NCI-H524 (cell line): Measurements from ENCODE around the gene SLMAP.

ENCODE experiments used
- DNase-seq, 2 experiments: peaks; one replicate each; lab custom pipeline; 2025; lab: John Stamatoyannopoulos, UW

SLMAP gene

DNA sequence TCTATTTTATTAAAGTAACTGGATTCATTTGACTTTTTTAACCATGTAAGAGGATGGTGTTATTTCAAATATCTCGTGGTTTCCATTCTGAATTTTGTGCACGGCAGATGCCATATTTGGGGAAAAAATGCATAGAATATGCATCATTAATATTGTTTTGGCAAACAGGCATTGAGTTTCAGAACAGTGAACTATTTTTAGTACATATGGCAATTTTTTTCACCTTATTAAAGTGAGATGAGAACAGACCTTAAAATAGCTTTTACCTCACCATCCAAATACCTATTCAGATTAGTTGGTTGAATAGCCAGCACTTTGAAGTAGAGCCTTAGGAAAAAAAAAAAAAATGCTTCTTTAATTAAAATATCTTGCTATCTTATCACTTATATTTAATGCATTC is 134.8 kb downstream of the SLMAP start:
- no peak for DNase-seq

GRCh38 chr3:57892423-57892822 is 136.3 kb downstream of the SLMAP start:
- DNase-seq, result no peak

DNA sequence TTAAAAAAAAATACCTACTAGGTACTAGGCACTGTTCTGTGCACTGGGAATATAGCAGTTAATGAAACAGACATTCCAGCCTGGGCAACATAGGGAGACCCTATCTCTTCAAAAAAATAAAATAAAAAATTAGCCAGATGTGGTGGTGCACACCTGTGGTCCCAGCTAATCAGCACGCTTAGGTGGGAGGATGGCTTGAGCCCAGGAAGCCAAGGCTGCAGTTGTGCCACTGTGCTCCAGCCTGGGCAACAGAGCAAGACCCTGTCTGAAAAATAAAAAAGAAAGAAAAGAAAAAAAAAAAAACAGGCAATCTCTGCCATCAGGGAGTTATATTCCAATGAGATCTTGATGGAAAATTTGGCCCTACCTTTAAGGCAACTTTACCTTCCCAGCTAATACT is 137.0 kb downstream of the SLMAP start:
- DNase-seq, result no peak

DNA sequence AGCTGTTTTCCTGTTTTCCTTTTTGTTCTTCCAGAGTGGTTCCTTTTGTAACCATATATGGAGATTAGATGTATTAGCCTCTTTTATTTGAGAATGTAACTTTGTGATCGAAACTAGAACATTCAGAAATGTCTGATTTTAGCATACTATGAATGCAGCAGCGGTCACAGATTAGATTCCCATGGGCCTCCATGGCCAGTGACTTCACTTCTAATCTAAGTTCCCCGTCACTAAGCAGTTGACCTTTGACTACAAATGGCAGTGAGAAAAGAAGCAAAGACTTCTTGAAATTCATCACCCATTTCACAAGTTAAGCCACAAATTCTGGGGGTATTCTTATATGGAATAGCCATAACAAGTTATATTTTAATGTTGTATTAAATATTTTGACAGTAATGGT is 137.6 kb downstream of the SLMAP start:
- no peak for DNase-seq

GRCh38 chr3:57896031-57896430 is 139.9 kb downstream of the SLMAP start:
- DNase-seq, result no peak

- no peak for DNase-seq
Measured at GRCh38 chr3:57896691-57897090, 140.6 kb downstream of the SLMAP start.

GRCh38 chr3:57900786-57901185 is 144.7 kb downstream of the SLMAP start:
- DNase-seq, result no peak

- DNase-seq, result no peak
Measured at GRCh38 chr3:57903124-57903890, 147.2 kb downstream of the SLMAP start.

DNA sequence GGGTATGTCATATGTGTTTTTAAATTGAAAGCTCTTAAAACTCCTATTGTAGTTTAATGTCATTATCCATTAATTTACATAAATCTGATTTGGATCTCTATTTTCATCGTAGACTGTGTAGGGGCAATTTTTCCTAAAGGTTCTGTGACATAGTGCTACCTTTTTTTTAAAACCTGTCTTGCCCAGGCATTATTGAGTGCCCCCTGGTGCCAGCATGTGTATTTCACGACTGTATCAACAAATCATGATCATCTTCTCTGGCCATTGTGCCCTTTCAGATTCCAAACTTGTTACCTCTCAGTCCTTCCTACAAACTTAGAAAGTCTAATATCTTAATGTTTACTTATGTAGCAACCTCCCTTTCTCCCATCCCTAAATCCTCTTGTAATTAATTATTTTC is 154.9 kb downstream of the SLMAP start:
- peak in 1 of 2 experiments; percentile 27 for DNase-seq

GRCh38 chr3:57911593-57911992 is 155.5 kb downstream of the SLMAP start:
- DNase-seq, result no peak

- no peak for DNase-seq
Measured at GRCh38 chr3:57917601-57918000, 161.5 kb downstream of the SLMAP start.

DNA sequence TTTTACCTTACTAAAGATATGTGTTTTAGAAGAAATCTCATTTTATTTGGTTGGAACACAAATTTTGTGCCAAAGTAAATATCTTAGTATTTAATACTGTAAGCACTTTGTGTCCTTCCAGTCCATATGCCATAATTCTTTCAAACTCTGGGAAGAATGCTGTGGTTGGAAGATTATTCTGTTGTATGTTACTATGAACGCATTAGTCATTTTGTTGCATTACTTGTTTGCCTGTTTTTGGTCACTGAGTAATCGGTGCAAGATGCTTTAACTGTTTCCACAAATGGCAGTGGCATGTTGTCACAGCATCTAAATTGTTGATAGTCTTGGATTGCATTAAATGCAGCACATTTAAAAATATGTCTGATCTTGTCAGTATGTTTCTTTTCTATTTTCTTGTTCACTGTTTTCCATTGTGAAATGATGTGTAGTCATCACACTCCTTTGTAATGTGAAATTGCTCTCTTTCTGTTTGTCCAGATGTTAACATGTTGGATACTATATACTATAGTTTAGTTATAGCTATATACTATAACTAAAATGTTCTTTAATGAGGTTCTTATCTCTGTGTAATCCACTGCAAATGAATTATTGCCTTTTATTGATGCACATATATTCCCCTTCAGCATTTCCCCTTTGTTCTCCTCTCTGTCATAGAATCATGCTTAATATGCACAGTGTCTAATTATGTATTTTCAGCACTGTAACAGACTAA is 162.2 kb downstream of the SLMAP start:
- no peak for DNase-seq

GRCh38 chr3:57919987-57920386 is 163.9 kb downstream of the SLMAP start:
- DNase-seq, result no peak

GRCh38 chr3:57923101-57923500 is 167.0 kb downstream of the SLMAP start:
- DNase-seq, result no peak

DNA sequence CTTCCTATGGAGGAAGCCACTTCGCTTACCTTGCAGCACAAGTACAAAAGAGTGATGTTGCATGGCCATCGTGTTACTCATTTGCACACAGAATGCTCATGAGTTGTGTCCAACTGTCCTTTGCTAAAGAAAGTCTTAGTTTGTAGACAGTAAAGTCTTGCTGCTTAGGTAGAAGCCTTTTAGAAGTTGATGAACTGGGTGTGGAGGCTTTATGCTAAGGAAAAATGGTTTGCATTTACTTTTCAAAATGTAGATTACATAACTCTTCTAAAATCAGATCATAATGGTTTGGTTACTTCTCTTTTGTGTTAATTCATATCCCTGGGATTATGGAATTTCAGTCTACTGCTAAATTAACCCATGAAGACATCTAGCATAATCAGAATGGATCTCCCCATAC is 167.6 kb downstream of the SLMAP start:
- no peak for DNase-seq

GRCh38 chr3:57927166-57927565 is 171.1 kb downstream of the SLMAP start:
- DNase-seq, result no peak

DNA sequence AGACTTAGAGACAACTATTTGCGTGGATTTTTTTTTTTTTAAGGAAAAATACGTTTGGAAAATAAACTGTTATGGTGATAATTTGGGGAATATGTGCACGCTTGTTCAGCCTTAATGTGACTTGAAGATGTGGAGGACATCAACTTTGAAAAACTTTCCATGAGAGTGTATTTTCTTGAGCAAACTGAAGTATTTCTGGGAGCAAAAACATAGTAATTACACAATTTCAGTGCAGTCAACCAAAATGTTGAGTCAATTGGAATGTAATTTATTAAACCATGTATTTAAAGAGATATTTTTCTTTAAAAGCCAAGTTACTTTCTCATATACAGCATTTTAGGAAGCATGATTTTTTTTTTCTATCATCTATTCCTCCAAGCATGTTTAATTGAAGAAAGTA is 171.8 kb downstream of the SLMAP start:
- DNase-seq, result no peak

DNA sequence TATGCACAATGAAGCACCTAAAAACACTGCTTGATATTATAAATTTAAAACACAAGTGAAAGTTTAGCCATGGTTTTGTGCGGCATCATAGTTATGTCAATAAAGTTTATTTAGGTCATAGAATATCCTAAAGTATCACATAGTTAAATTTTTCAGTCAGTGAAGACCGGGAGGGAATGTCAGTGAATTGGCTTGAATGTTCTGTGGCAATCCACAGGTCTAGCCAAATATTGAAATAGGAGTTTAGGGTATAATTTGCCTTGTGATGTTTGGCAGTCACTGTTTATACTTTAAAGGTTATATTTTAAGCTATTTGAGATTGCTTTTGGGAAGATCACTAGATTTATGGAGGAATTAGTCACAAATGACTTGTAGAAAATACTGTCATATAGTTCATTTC is 172.4 kb downstream of the SLMAP start:
- DNase-seq, result no peak

- DNase-seq, result no peak
Measured at GRCh38 chr3:57929988-57930387, 173.9 kb downstream of the SLMAP start.

DNA sequence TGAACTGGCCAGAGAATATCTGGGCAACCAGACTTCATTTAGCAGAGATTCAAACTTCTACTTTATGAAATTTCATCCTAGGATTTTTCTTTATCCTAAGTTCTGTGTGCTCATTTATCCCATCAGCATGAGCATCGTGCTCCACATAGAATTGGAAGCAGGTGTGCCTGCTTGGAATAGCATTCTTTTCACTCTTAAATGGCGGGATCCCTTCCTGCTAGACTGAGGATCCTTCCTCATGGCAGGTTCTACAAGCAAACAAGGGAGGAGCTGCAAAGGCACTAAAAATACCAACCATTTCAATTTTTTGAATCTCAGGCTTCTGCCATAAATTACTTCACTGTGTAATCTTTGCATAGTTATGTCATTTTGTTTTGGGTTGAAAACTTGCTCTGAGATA is 177.5 kb downstream of the SLMAP start:
- no peak for DNase-seq

DNA sequence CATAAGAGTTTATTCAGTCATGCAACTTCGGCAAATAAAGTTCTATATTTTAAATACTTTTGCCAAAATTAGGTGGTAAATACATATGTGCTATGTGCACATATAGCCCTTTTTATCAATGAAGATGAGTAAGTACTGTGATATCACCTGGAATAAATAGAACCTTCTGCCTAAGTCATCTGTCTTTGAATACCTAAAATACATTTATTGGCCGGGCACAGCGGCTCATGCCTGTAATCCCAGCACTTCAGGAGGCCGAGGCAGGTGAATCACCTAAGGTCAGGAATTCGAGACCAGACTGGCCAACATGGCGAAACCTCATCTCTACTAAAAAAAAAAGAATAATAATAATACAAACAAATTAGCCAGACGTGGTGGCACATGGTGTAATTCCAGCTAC is 178.3 kb downstream of the SLMAP start:
- DNase-seq, result no peak

- DNase-seq, result no peak
Measured at GRCh38 chr3:57935539-57935938, 179.4 kb downstream of the SLMAP start.

DNA sequence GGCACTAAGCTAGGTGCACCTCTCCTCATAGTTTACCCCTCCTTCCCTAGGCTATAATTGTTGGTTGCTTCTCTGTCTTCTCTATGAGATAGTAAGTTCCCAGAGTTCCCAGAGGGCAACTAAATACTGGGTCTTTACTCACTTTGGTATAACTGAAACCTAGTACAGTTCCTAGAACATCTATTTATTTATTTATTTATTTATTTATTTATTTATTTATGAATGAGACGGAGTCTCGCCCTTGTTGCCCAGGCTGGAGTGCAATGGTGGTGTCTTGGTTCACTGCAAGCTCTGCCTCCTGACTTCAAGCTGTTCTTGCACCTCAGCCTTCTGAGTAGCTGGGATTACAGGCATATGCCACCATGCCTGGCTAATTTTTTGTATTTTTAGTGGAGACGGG is 181.0 kb downstream of the SLMAP start:
- DNase-seq, result no peak

DNA sequence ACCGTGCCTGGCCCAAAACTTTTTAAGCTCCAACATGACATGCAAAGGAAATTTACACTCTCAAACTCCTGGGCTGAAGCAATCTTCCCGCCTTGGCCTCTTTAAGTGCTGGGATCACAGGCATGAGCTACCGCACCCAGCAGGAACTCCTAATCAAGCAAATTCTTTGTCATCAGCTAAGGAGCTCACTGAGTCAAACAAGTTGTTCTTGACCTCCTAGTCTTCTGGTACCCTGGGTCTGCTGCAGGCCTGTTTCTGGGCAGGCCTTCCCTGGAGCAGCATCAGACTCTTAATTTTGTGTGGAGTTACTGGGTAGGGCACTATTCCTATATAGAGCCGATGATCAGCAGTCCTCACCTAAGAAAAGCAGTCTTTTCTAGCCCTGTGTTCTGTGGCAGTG is 183.7 kb downstream of the SLMAP start:
- no peak for DNase-seq
